Upper lobe of left lung (tissue), 6 donors: ENCODE measurements around the gene PHF5A. TPM values are rescaled to one million over a fixed set of nuclear protein-coding genes. Genes with fewer than 3 reads are reported as not detected.

ENCODE experiments used
- ATAC-seq, 2 donors: fragments of 200-7000 bp; cut with Tn5 transposase; one replicate each; pipeline ENCODE4 v1.9.1; 2022; ENCODE audit warnings: mild to moderate bottlenecking in 2 of 2, moderate library complexity in 2 of 2; ENCODE audit not compliant: low FRiP score in 2 of 2
- DNase-seq, 2 donors: peaks; one replicate each; pipeline ENCODE4 v3.0.0-alpha.2; 2019 to 2020
- H3K27ac ChIP-seq, 4 donors: fragments of 200-600 bp; sonication (generic); one replicate each; pipeline ENCODE4 v1.5.1; 2016 to 2019
- H3K27me3 ChIP-seq, 4 donors: fragments of 200-600 bp; sonication (generic); one replicate each; pipeline ENCODE4 v1.5.1; 2017 to 2019
- H3K36me3 ChIP-seq, 4 donors: fragments of 200-600 bp; sonication (generic); one replicate each; pipeline ENCODE4 v1.5.1; 2016 to 2019
- H3K4me1 ChIP-seq, 4 donors: fragments of 200-600 bp; sonication (generic); one replicate each; pipeline ENCODE4 v1.5.1; 2018 to 2019
- H3K4me3 ChIP-seq, 4 donors: fragments of 200-600 bp; sonication (generic); one replicate each; pipeline ENCODE4 v1.5.1; 2017 to 2019; ENCODE audit warnings: mild to moderate bottlenecking in 2 of 4, moderate library complexity in 1 of 4
- H3K9me3 ChIP-seq, 4 donors: fragments of 200-600 bp; sonication (generic); one replicate each; pipeline ENCODE4 v1.5.1; 2018 to 2019
- CTCF ChIP-seq, 6 experiments: fragments of 450-650 bp in 4 of 6; fragments of 200-600 bp in 2 of 6; sonication (generic) in 2 of 6; IDR thresholded peaks; one replicate each; pipeline ENCODE4 v1.5.1; 2016 to 2019; ENCODE audit warnings: antibody characterized with exemption in 6 of 6
- EP300 ChIP-seq, 4 donors: sonication (generic); formaldehyde crosslinking; IDR thresholded peaks; one replicate each; pipeline ENCODE4 v1.5.1; 2017; ENCODE audit warnings: antibody characterized with exemption in 4 of 4, control low read depth in 2 of 4
- POLR2A ChIP-seq, 4 donors: fragments of 450-650 bp; IDR thresholded peaks; one replicate each; pipeline ENCODE4 v1.5.1; 2016 to 2017; ENCODE audit warnings: antibody characterized with exemption in 4 of 4, mild to moderate bottlenecking in 2 of 4
- POLR2AphosphoS5 ChIP-seq, 2 donors: sonication (generic); formaldehyde crosslinking; IDR thresholded peaks; one replicate each; pipeline ENCODE4 v1.5.1; 2017; ENCODE audit warnings: antibody characterized with exemption in 2 of 2
- WGBS, 2 donors: methylation state at CpG; one replicate each; pipeline ENCODE4 v1.1.5; 2017 to 2018; 5-methylcytosine and 5-hydroxymethylcytosine counted together
- total RNA-seq, 6 donors: library from RNA; depleted of rRNA in 4 of 6; stranded (reverse); fragments of >200 nt in 4 of 6; gene quantifications; one replicate each; pipeline versions ENCODE4 v1.1.0 to v1.2.1, GENCODE V29; 2016 to 2021
- donor health status: DM: no; HTN: no; CAD: no; lungs with moderate emphysema.
- donor health status: DM: no; HTN: yes; CAD: no; lungs with severe emphysema.

The PHF5A gene, protein sequence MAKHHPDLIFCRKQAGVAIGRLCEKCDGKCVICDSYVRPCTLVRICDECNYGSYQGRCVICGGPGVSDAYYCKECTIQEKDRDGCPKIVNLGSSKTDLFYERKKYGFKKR
- total RNA-seq: 10 to 100 TPM in 5 of 6 donors, 1 to 10 TPM in 1; 9.4 to 49.3 (median 31.2) TPM

DNA sequence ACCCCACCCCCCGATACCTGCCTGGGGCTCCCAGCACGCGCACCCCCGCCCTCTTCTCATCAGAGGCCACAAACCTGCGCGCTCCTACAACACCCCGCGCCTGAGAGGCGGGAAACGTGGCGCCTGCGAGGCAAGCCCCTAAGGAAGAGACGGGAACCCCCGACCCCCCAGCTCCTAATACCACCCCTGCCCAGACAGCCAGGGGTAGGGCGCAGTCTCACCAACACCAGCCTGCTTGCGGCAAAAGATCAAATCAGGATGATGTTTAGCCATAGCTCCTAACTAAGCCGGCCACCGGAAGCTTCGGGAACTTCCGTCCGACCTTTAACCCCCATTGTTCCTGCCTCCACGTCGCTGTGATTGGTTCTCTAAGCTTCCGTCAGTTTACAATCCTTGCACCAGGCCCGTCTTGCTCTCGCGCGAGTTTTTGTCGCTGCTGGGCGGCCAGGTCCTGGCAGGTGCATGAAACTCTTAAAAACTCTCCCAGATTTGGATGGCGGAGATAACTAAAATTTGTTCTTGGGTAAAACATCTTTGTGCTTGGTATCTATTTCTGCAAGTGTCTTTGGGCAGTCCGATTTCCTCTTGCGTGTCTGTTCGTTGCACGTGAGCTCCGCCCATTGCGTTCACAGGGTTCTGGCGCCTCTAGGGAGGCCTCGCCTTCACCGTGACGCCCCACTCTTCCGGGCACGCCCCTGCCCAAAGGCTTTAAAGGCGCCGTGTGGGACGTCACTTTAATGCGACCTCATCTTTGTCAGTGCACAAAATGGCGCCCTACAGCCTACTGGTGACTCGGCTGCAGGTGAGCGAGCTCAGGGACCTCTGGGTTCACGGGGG, at the start of gene PHF5A, which contains the start of gene ACO2:
PHF5A (minus strand) TSS at position 312 of the 837 bp plus-strand sequence; CDS start at position 273, 39 bp downstream.
ACO2 (plus strand) TSS at position 737 of the 837 bp plus-strand sequence; CDS start at position 767, 30 bp downstream.
- H3K36me3 ChIP-seq: peaks cover 25 to 41% (median 38%) of the 10 kb centered on the region in 4 donors
- DNase-seq (peak; percentile 94 to 96), ATAC-seq (peak; percentile 99)
- H3K4me1 ChIP-seq: peaks cover 14 to 28% (median 20%) of the 10 kb centered on the region in 4 donors
- peak within 1 kb of the TSS; percentile 74 to 100 (median 100) for H3K4me3 ChIP-seq
- H3K9me3 ChIP-seq: no peaks in the 10 kb centered on the region
- peak within 1 kb of the TSS; percentile 91 to 97 (median 96) for H3K27ac ChIP-seq
- H3K27me3 ChIP-seq: no peaks in the 10 kb centered on the region
- WGBS, 2 donors: 0% methylated on average over 27 to 37 of the region's 51 CpGs
- TF ChIP-seq EP300 (IDR thresholded peaks at IDR 0.05): peak in 2 of 4 donors; percentile 2 to 69
- TF ChIP-seq POLR2A (IDR thresholded peaks at IDR 0.05): peak in 3 of 4 donors; percentile 54 to 66 (median 57)
- TF ChIP-seq CTCF (IDR thresholded peaks at IDR 0.05): peak in 2 of 6 experiments; percentile 19 to 23
- TF ChIP-seq POLR2AphosphoS5 (IDR thresholded peaks at IDR 0.05): peak; percentile 91 to 94

GRCh38 chr22:41518048-41518347, 49.5 kb upstream of the PHF5A start:
- ATAC-seq (no peak), DNase-seq (no peak)
- TF ChIP-seq EP300 (IDR thresholded peaks at IDR 0.05) (no peak), POLR2AphosphoS5 (IDR thresholded peaks at IDR 0.05) (peak in 1 of 2 donors; percentile 1)
- H3K36me3 ChIP-seq: peaks cover 0 to 67% (median 52%) of the 10 kb centered on the region in 4 donors
- H3K27ac ChIP-seq: peak overlapping the region in 1 of 4 donors; percentile 23
- 79 to 85% methylated on average over 3 to 7 of the region's 7 CpGs for WGBS, 2 donors
- H3K4me3 ChIP-seq: no peak overlapping the region
- peaks cover 0 to 12% (median 6%) of the 10 kb centered on the region in 4 donors for H3K4me1 ChIP-seq
- H3K27me3 ChIP-seq: no peaks in the 10 kb centered on the region
- H3K9me3 ChIP-seq: no peaks in the 10 kb centered on the region

DNA sequence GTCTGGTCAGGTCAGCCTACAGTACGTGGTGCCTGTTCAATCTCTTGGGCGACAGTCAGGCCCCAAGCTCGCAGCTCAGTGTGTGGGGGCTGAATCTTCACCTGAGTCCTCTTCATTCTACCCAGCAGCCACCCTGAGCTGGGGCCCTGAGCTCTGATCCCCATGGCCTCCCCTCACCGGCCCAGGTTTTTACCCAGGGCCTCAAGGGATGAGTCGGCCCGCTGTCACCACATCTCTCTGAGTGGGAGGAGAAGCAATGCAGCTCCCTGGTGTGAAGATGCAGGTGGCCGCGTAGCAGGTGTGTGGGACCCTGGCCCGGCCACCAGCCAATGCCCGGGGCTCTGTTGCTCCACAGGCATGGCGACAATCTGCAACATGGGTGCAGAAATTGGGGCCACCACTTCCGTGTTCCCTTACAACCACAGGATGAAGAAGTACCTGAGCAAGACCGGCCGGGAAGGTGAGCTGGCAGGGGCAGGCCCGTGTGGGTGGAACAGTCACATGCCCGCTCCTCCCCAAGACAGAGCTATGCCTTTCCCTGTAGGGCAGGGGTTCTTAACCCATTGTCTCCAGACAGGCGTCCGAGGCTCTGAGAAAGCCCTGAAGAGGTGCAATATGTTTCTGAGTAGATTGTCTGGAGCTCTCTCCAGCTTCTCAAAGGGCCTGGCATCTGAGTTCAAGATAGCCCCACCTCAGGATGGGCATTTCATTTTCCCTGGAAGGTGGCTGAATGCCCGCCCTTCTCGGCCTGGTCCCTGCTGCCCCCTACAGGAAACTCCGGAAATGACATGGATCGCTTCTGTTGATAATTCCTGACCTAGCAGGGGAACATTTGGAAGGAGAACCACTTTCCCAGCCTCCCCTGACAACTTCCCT, 48.9 kb upstream of the PHF5A start:
- H3K4me3 ChIP-seq: no peak overlapping the region
- DNase-seq: peak in 1 of 2 donors; percentile 57
- peaks cover 0 to 8% (median 5%) of the 10 kb centered on the region in 4 donors for H3K4me1 ChIP-seq
- peak; percentile 73 to 78 for ATAC-seq
- H3K36me3 ChIP-seq: peaks cover 2 to 73% (median 56%) of the 10 kb centered on the region in 4 donors
- TF ChIP-seq POLR2AphosphoS5 (IDR thresholded peaks at IDR 0.05) (peak in 1 of 2 donors; percentile 6), POLR2A (IDR thresholded peaks at IDR 0.05) (no peak), EP300 (IDR thresholded peaks at IDR 0.05) (no peak), CTCF (IDR thresholded peaks at IDR 0.05) (peak; percentile 63 to 86 (median 84))
- no peaks in the 10 kb centered on the region for H3K27me3 ChIP-seq
- WGBS, 2 donors: 67 to 80% methylated on average over 2 to 22 of the region's 22 CpGs
- H3K27ac ChIP-seq: peak overlapping the region in 1 of 4 donors; percentile 23
- no peaks in the 10 kb centered on the region for H3K9me3 ChIP-seq

DNA sequence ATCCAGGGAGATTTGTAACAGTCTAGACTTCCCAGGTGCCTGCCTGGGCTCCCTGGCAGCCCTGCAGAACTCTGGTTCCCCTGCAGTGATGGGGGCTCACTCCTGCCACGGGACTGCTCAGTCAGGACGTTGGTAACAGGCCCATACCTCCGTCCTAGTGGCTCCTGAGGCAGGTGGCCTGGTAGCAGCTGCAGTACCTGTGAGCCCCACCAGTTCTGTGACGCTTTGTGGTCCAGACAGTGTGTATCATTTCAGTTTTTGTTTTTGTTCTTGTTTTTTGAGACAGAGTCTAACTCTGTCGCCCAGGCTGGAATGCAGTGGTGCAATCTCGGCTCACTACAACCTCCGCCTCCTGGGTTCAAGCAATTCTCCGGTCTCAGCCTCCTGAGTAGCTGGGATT, 48.0 kb upstream of the PHF5A start:
- Histone ChIP-seq H3K4me1 (peaks cover 0 to 8% (median 5%) of the 10 kb centered on the region in 4 donors), H3K36me3 (peaks cover 3 to 82% (median 64%) of the 10 kb centered on the region in 4 donors), H3K9me3 (no peaks in the 10 kb centered on the region), H3K27me3 (no peaks in the 10 kb centered on the region), H3K27ac (no peak overlapping the region), H3K4me3 (no peak overlapping the region)
- DNase-seq (no peak), ATAC-seq (no peak)
- WGBS, 2 donors: 95 to 96% methylated on average over 7 to 8 of the region's 8 CpGs
- TF ChIP-seq EP300 (IDR thresholded peaks at IDR 0.05): no peak
- TF ChIP-seq POLR2AphosphoS5 (IDR thresholded peaks at IDR 0.05): no peak
- TF ChIP-seq POLR2A (IDR thresholded peaks at IDR 0.05): no peak
- TF ChIP-seq CTCF (IDR thresholded peaks at IDR 0.05): no peak
